NCI-H2171 (cell line): ENCODE results near the gene OGFOD1.

Source experiments
- DNase-seq: peaks from one replicate; lab custom pipeline; 2025; lab: John Stamatoyannopoulos, UW

The OGFOD1 gene

GRCh38 chr16:56428091-56428490 is 23.3 kb upstream of the OGFOD1 start:
- no peak for DNase-seq

DNA sequence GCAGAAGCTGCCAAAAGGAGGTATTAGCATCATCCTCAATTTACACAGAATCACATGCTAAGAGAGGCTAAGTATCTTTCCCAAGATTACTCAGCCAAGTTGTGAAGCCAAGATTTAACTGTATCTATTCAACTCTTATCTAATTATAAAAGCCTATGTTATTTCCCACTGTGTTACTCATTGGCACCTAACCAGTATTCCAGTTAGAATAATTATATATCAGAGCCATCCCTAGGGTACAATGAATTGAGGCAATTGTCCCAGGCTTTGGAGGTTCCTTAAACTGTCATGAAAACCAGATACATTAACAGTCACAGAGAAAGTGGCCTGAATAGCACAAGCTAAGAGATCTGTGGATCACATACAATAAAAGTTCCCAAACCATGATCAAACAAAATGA is 15.1 kb upstream of the OGFOD1 start:
- DNase-seq = no peak

DNA sequence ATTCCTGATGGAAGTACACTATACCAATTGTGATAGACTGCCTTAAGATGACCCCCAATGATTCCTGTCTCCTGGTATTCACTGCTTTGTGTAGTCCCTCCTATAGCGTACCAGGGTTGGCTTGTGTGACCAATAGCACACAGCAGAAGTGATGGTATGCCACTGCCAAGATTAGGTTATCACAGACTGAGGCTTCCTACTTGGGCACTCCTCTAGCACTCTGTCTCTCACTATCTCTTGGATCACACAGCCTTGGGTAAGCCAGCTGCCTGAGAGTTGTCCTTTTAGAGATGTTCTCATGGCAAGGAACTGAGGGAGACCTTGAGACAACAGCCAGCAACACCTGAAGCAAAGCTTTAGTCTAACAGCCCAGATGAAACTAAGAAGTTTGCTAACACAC is 13.3 kb upstream of the OGFOD1 start:
- no peak for DNase-seq

- DNase-seq = no peak
These were observed 4.1 kb upstream of the OGFOD1 start for GRCh38 chr16:56447286-56447685.

DNA sequence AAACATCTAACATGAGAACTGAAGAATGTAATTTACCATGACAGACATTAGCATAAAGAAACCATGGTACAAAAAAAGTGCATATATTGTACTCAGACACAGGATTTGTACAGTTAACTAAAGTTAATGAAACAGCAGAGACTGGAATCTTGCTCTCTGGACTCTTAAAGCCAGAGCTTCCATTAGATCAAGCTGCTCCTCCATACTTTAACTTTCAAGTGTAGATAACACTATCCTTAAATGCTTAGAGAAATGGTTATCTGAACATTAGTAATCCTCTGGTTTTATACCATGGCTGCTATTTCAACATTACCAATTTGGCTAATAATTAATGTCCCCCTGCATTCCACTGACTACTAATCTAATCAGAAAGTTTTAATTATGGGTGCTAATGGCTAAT is 3.3 kb upstream of the OGFOD1 start:
- no peak for DNase-seq

DNA sequence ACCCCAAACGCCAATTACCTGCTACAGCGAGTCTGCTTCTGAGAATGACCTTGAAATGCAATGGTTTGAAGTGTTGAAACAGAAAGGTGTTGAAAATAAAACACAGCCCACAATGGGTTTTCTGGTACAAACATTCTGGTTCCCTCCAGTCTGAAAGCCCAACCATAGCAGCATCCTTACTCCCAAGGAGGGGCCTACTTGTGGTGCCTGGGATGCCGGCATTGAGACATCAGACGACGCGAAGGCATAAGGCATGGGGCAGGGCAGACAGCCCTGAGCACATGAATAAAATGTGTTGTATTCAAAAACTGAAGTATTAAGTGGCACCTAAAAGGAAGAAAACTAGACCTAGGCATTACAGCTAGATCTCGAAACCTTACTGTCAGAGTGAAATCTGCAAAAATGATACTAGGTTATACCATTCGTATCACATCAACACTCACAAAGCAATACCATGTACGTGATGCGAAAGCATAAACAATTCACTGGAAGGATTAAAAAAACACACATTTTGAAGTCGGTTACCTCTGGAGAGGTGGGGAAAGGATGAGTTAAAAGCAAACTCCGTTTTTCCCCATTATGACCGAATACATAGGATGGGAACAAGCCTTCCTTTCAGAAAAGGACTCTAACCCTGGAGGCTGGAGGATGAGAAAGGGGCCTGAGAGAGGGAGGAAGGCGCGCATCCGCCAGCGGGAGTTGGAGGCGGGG is 924 bp upstream of the OGFOD1 start:
- DNase-seq = no peak

DNA sequence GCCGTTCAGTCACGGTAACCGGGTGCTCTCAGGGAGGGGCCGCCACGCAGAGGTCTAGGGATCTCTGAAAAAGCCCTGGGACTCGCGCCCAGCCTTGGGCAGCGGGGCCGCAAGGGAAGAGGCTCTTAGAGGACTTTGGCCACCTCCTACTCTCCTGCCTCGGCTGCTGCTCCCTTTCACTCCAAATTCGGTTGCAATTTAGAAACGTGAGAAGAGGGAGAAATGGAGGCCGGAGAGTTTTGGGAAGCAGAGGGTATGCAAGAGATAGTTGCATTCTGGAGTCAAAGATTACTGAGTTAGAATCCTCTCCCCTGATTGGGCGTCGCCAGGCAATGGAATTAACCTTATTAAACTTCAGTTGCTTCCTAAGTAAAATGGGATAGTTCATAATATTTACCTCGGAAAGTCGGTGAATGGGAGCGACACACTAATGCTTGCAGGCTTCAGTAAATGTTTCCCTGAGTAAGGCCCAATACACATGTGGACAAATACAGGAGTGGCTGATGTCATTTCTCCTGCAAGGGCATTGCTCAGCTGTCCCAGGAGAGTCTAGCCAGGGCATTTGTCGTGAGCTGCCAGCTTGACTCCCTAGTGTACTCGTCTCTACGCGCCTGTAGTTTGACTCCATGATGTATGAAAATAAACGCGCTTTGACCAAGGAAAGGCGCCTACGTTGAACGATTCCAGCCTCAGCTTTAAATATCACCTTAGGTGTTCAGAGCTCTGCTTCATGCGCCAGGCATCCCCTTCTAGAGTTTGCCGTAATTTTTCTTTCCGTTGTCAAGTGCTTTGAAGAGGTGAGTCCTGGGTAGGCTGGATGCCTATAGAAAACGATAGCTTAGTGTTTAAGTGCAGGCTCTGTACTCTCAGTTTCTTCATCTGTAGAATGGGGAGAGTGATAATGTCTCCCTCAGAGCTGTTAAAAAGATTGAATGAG is 667 bp downstream of the OGFOD1 start:
- peak; percentile 29 for DNase-seq

GRCh38 chr16:56457927-56458470 is 6.6 kb downstream of the OGFOD1 start:
- no peak for DNase-seq

- no peak for DNase-seq
These were observed 8.7 kb downstream of the OGFOD1 start for GRCh38 chr16:56460101-56460500.

- no peak for DNase-seq
These were observed 10.9 kb downstream of the OGFOD1 start for GRCh38 chr16:56462064-56462796.

DNA sequence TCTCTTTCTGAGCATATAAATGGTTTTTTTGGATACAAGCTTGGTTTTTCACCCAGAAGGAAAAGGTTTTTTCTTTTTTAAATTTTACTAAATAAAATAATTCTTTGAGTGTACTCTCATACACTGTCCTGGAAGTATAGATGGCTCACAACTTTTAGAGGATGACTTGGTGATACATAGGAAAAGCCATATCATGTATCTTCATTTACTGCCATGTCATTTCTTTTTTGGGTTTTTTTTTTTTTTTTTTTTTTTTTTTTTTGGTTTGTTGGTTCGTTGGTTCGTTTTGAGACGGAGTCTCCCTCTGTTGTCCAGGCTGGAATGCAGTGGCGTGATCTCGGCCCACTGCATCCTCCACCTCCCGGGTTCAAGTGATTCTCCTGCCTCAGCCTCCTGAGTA is 11.8 kb downstream of the OGFOD1 start:
- DNase-seq = no peak

GRCh38 chr16:56466344-56466743 is 15.0 kb downstream of the OGFOD1 start:
- DNase-seq = no peak

GRCh38 chr16:56468800-56469199 is 17.4 kb downstream of the OGFOD1 start:
- DNase-seq = no peak

DNA sequence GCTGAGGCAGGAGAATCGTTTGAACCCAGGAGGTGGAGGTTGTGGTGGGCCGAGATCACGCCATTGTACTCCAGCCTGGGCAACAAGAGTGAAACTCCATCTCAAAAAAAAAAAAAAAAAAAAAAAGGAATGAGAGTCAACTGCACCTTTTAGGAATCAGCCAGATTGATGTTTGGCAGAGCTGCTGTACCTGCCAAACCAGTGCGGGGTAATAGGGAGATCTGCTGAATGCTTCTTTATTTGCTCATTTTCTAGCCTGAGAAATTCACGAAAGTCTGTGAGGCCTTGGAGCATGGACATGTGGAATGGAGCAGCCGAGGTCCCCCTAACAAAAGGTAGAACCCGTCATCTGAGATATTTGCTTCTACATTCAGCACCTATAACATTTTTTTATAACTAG is 18.4 kb downstream of the OGFOD1 start:
- DNase-seq = no peak

GRCh38 chr16:56470232-56470631 is 18.9 kb downstream of the OGFOD1 start:
- no peak for DNase-seq

GRCh38 chr16:56470666-56471065 is 19.3 kb downstream of the OGFOD1 start:
- no peak for DNase-seq

DNA sequence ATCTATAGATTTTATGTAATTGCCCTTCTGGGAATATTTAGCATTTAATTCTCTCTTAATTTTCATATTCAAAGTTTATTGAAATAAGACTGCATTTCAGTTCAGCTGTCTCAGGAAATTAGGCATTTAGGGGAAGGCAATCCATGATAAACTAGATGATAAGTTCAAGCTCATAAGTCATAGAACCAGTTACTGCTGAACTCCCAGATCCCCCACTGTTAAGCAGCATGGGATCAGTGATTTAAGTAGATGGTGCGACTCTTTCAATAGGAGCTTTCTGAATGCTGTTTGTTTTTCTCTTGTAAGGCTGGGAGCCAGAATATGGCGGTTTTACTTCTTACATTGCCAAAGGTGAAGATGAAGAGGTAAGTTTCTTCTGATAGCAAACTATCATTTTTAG is 23.8 kb downstream of the OGFOD1 start:
- no peak for DNase-seq

- DNase-seq = no peak
These were observed 25.9 kb downstream of the OGFOD1 start for GRCh38 chr16:56477096-56477878.

- no peak for DNase-seq
These were observed 27.1 kb downstream of the OGFOD1 start for GRCh38 chr16:56478281-56479049.

GRCh38 chr16:56479469-56479868 is 28.1 kb downstream of the OGFOD1 start:
- no peak for DNase-seq
